GM12874 (cell line): ENCODE results near the gene NEU3.

ENCODE experiments used
- TF ChIP-seq, protein P1 (sequence below): IDR thresholded peaks from 2 replicates; pipeline ENCODE4 v1.5.1; 2011; ENCODE audit warnings: low read depth, mild to moderate bottlenecking, control low read depth, low read length, moderate library complexity; ENCODE audit not compliant: insufficient read depth

NEU3 gene

GRCh38 chr11:74950374-74950969 lies 38.3 kb upstream of the NEU3 start:
- TF ChIP-seq, protein P1, sequence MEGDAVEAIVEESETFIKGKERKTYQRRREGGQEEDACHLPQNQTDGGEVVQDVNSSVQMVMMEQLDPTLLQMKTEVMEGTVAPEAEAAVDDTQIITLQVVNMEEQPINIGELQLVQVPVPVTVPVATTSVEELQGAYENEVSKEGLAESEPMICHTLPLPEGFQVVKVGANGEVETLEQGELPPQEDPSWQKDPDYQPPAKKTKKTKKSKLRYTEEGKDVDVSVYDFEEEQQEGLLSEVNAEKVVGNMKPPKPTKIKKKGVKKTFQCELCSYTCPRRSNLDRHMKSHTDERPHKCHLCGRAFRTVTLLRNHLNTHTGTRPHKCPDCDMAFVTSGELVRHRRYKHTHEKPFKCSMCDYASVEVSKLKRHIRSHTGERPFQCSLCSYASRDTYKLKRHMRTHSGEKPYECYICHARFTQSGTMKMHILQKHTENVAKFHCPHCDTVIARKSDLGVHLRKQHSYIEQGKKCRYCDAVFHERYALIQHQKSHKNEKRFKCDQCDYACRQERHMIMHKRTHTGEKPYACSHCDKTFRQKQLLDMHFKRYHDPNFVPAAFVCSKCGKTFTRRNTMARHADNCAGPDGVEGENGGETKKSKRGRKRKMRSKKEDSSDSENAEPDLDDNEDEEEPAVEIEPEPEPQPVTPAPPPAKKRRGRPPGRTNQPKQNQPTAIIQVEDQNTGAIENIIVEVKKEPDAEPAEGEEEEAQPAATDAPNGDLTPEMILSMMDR = no peak

DNA sequence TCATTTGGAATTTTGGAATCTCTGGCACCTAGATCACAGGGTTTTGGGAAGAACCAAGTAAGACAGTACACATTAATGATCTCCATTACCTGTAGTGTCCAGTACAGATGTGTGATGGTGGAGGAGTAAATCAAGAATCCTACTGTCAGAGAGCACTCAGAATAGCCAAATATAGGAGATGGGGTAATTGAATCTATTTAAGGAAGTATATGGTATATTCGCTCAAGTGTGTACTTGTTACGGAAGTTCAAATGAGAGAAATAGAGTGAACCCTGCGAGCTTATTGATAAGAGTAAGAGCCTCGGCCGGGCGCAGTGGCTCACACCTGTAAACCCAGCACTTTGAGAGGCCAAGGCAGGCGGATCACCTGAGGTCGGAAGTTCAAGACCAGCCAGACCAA lies 37.5 kb upstream of the NEU3 start:
- TF ChIP-seq, protein P1 = no peak

- TF ChIP-seq, protein P1 = no peak
Observed at GRCh38 chr11:74952752-74953151, 36.0 kb upstream of the NEU3 start.

DNA sequence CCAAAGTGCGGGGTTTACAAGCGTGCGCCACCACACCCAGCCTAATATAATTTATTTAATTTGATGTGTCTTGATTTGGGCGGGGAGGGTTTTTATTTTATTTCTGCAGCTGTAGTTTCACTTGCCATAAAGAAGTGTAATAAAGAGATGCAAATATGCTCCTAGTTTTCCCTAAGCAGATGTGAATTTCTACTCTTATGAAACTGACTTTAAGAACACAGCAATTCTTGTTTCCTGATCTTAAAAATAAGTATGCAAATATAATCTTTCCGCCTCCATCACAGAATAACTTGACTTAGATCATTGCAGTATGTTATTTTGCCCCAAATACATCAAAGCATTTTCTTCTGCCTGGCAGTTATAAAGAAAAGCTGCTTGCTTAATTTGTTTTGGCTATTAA lies 35.3 kb upstream of the NEU3 start:
- TF ChIP-seq, protein P1 = no peak

GRCh38 chr11:74954199-74954598 lies 34.5 kb upstream of the NEU3 start:
- TF ChIP-seq, protein P1 = no peak

GRCh38 chr11:74956397-74957015 lies 32.2 kb upstream of the NEU3 start:
- TF ChIP-seq, protein P1 = no peak

- TF ChIP-seq, protein P1 = no peak
Observed at GRCh38 chr11:74957937-74958629, 30.6 kb upstream of the NEU3 start.
